CD8-positive, alpha-beta memory T cell (primary cell): ENCODE data around the gene CFAP73. TPM values are rescaled to one million over a fixed set of nuclear protein-coding genes. Genes with fewer than 3 reads are reported as not detected.

Experiments used
- CTCF ChIA-PET: fragments of 350-600 bp; sonication (Branson Sonifier 250); formaldehyde crosslinking; loops from one replicate; lab custom pipeline; 2021; ENCODE audit warnings: antibody characterized with exemption; lab: Charles Lee
- POLR2A ChIA-PET: fragments of 350-600 bp; sonication (Branson Sonifier 250); formaldehyde crosslinking; loops from one replicate; lab custom pipeline; 2021; ENCODE audit warnings: antibody characterized with exemption; lab: Charles Lee
- DNase-seq, 5 donors: peaks; one replicate each; pipeline versions ENCODE4 v3.0.0 to v3.0.0-alpha.2; 2020 to 2022; ENCODE audit warnings: mixed read lengths in 1 of 5
- H3K27ac ChIP-seq: one replicate; pipeline ENCODE4 v1.7.0; 2013; ENCODE audit warnings: low read depth, mild to moderate bottlenecking, low read length, moderate library complexity
- H3K27me3 ChIP-seq: 2 replicates; pipeline ENCODE4 v1.7.0; 2013; ENCODE audit warnings: low read length, mild to moderate bottlenecking; ENCODE audit not compliant: insufficient read depth, poor library complexity, severe bottlenecking
- H3K36me3 ChIP-seq: 2 replicates; pipeline ENCODE4 v1.7.0; 2013; ENCODE audit warnings: mild to moderate bottlenecking, low read length, moderate library complexity; ENCODE audit not compliant: insufficient read depth
- H3K4me1 ChIP-seq: 2 replicates; pipeline ENCODE4 v1.7.0; 2013; ENCODE audit warnings: mild to moderate bottlenecking, low read length, moderate library complexity; ENCODE audit not compliant: insufficient read depth
- H3K4me3 ChIP-seq: 2 replicates; pipeline ENCODE4 v1.7.0; 2013; ENCODE audit warnings: mild to moderate bottlenecking, low read length
- H3K9me3 ChIP-seq: 2 replicates; pipeline ENCODE4 v1.7.0; 2013; ENCODE audit warnings: mild to moderate bottlenecking, low read length
- H3K27ac Mint-ChIP-seq, 8 donors: one replicate each; pipeline ENCODE4 v1.8.0; 2020 to 2021; ENCODE audit warnings: mixed read lengths in 8 of 8, mild to moderate bottlenecking in 6 of 8, inconsistent platforms in 3 of 8, moderate library complexity in 3 of 8
- H3K27me3 Mint-ChIP-seq, 2 donors: one replicate each; pipeline ENCODE4 v1.8.0; 2020 to 2021; ENCODE audit warnings: mixed read lengths in 2 of 2, mild to moderate bottlenecking in 1 of 2, moderate library complexity in 1 of 2
- H3K36me3 Mint-ChIP-seq, 3 donors: one replicate each; pipeline ENCODE4 v1.8.0; 2020 to 2021; ENCODE audit warnings: mixed read lengths in 3 of 3, inconsistent platforms in 1 of 3, mild to moderate bottlenecking in 1 of 3
- H3K4me1 Mint-ChIP-seq, 3 donors: one replicate each; pipeline ENCODE4 v1.8.0; 2020 to 2021; ENCODE audit warnings: mixed read lengths in 3 of 3, inconsistent platforms in 1 of 3, mild to moderate bottlenecking in 1 of 3
- H3K4me3 Mint-ChIP-seq, 7 donors: one replicate each; pipeline ENCODE4 v1.8.0; 2020 to 2021; ENCODE audit warnings: mixed read lengths in 7 of 7, mild to moderate bottlenecking in 6 of 7, moderate library complexity in 4 of 7, inconsistent platforms in 2 of 7
- H3K9me3 Mint-ChIP-seq, 5 donors: one replicate each; pipeline ENCODE4 v1.8.0; 2020 to 2022; ENCODE audit warnings: mixed read lengths in 5 of 5, mild to moderate bottlenecking in 3 of 5, moderate library complexity in 2 of 5, inconsistent platforms in 1 of 5
- polyA plus RNA-seq: library from polyadenylated mRNA; unstranded; fragments of 300-500 nt; fragmentation: Illumina TruSeq; gene quantifications from one replicate; pipeline ENCODE4 v1.2.3, GENCODE V29; 2021
- total RNA-seq, 2 experiments: library from RNA; stranded (reverse); gene quantifications; one replicate each; pipeline ENCODE4 v1.2.3, GENCODE V29; 2021

The CFAP73 gene
- total and polyA plus RNA-seq, 3 experiments from 2014 or later, result 0.16 to 0.33 TPM; not detected in 1

DNA sequence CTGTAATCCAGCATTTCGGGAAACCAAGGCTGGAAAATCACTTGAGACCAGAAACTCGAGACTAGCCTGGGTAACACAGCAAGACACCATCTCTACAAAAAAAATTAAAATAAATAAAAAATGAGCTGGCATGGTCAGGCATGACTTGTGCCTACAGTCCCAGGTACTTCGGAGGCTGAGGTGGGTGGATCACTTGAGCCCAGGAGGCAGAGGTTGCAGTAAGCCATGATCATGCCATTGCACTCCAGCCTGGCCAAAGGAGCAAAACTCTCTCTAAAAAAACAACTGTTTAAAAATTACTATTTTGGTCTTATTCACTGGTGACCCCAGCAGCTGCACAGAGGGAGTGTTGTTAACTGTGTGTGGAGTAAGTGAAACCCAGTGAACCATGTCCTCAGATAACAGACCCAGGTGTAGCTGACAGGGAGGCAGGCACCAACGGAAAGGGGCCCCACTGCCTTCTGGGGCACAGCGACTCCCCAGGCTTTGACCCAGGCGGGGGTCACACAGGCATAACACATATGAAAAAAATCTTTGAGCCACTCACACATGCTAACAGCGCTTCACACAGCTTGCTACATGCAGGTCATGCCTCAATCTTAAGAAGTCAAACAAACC lies 23.7 kb downstream of the CFAP73 start:
- H3K4me1 ChIP-seq, result no peaks in the 10 kb centered on the region
- no peak overlapping the region for H3K27ac ChIP-seq
- peaks cover 70% of the 10 kb centered on the region for H3K36me3 ChIP-seq
- no peak overlapping the region for H3K4me3 Mint-ChIP-seq
- peak overlapping the region in 1 of 8 donors; percentile 32 for H3K27ac Mint-ChIP-seq
- ChIA-PET POLR2A (no interaction called here), CTCF (interaction anchor here (1.3 to 4.1 kb wide), 10 partner anchors 8 to 180 kb away, joined by 3 to 27 read pairs (median 13); partner anchors contain the start of genes DDX54 and RITA1)
- H3K4me1 Mint-ChIP-seq, result peaks cover 4 to 6% (median 5%) of the 10 kb centered on the region in 3 donors
- H3K9me3 Mint-ChIP-seq, result no peaks in the 10 kb centered on the region
- H3K9me3 ChIP-seq, result no peaks in the 10 kb centered on the region
- H3K36me3 Mint-ChIP-seq, result peaks cover 32 to 88% (median 36%) of the 10 kb centered on the region in 3 donors
- no peaks in the 10 kb centered on the region for H3K27me3 Mint-ChIP-seq
- no peaks in the 10 kb centered on the region for H3K27me3 ChIP-seq
- no peak overlapping the region for H3K4me3 ChIP-seq
- no peak for DNase-seq

DNA sequence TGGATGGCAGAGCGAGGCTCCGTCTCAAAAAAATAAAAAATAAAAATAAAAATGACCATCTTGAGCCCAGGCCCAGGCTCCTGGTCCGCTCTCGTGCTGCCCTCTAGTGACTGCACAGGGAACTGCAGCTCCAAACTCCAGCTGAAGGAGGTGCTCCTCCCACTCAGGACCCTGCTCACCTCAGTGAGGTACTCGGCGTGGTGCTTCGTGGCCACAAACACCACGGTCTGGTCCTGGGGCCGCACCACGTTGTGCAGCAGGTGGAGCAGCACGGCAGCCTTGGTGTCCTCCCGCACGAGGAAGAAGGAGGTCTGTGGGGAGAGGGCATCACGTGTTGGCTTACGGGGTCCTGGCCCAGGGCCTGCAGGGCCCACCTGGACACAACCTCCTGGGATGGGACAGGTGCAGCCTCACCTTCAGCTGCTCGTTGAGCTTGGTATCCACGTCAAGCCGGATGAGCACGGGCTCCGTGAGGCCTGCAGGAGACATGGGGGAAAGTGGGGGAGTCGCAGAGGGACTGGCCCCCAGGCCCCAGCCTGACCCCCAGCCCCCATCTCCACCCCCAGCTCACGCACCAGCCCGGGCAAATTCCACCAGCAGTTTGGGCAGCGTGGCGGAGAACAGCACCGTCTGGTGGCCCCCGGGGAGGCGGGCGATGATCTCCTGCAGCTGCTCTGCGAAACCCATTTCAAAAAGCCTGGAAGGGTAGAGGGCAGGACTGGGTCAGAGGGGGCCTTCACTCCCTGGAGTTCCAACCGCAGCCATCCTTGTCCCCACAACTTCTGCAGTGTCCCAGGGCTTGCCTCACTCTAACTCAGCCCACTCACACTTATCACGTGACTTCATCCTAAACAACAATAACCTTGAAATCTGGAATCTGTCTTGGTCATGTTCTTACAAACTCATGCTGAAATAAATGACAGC lies 25.2 kb downstream of the CFAP73 start:
- no peaks in the 10 kb centered on the region for H3K4me1 ChIP-seq
- H3K36me3 ChIP-seq, result peaks cover 78% of the 10 kb centered on the region
- DNase-seq, result peak; percentile 56 to 81 (median 68)
- H3K27ac ChIP-seq, result no peak overlapping the region
- H3K27ac Mint-ChIP-seq, result peak overlapping the region in 4 of 8 donors; percentile 6 to 84 (median 66)
- peaks cover 4 to 6% (median 5%) of the 10 kb centered on the region in 3 donors for H3K4me1 Mint-ChIP-seq
- no peak overlapping the region for H3K4me3 ChIP-seq
- no peaks in the 10 kb centered on the region for H3K9me3 ChIP-seq
- no peaks in the 10 kb centered on the region for H3K27me3 ChIP-seq
- ChIA-PET CTCF (interaction anchor here (0.7 to 4.1 kb wide), 21 partner anchors 9 to 274 kb away, joined by 3 to 27 read pairs (median 5); partner anchors contain the start of genes CFAP73, DDX54, OAS2 and RITA1), POLR2A (no interaction called here)
- no peak overlapping the region for H3K4me3 Mint-ChIP-seq
- peaks cover 31 to 88% (median 36%) of the 10 kb centered on the region in 3 donors for H3K36me3 Mint-ChIP-seq
- no peaks in the 10 kb centered on the region for H3K27me3 Mint-ChIP-seq
- H3K9me3 Mint-ChIP-seq, result no peaks in the 10 kb centered on the region

DNA sequence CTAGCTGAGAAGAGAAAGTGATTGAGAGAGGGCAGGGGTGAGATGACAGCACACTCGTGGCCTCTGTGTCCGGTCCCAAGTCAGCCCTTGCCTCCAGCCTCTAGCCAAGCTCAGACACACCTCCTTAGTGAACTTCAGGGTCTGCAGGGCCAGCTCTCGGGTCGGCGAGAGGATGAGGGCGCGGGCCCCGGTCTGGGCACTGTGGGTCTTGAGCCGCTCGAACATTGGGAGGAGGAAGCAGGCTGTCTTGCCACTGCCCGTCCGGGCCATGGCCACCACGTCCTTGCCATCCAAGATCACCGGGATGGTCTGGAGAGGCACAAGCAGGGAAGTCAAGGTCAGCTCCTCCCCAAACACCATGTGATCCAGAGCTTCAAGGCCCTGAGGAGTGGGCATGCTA lies 29.5 kb downstream of the CFAP73 start:
- Histone ChIP-seq H3K27ac (no peak overlapping the region), H3K27me3 (no peaks in the 10 kb centered on the region), H3K36me3 (peaks cover 52% of the 10 kb centered on the region), H3K4me1 (peaks cover 11% of the 10 kb centered on the region), H3K4me3 (no peak overlapping the region), H3K9me3 (no peaks in the 10 kb centered on the region)
- Mint-ChIP-seq H3K27me3 (no peaks in the 10 kb centered on the region), H3K9me3 (no peaks in the 10 kb centered on the region), H3K36me3 (peaks cover 16 to 76% (median 21%) of the 10 kb centered on the region in 3 donors), H3K4me1 (peaks cover 14 to 28% (median 22%) of the 10 kb centered on the region in 3 donors), H3K27ac (peak overlapping the region in 1 of 8 donors; percentile 86), H3K4me3 (no peak overlapping the region)
- ChIA-PET CTCF (interaction anchor here (0.6 to 1.3 kb wide), 4 partner anchors 25 to 156 kb away, joined by 3 to 6 read pairs (median 4); partner anchors contain the start of genes SLC8B1 and TPCN1), POLR2A (no interaction called here)
- no peak for DNase-seq

DNA sequence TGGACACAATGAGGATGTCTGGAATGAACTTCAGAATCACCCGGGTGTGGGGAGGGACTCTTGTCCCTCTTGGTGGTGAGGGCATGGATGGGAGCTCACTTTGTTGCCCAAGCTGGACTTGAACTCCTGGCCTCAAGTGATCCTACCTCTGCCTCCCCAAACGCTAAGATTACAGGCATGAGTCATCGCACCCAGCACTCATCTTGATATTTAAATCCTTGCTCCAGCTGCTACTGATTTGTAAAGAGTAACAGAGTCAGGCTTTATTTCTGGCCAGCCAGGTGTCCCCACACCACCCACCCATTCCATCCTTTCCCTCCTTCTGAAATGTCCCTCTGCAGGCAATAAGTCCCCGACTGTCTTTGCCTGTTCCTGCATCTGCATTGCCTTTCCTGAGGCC lies 30.8 kb downstream of the CFAP73 start:
- H3K27ac ChIP-seq, result no peak overlapping the region
- H3K9me3 ChIP-seq, result no peaks in the 10 kb centered on the region
- Mint-ChIP-seq H3K27me3 (no peaks in the 10 kb centered on the region), H3K36me3 (peaks cover 12 to 71% (median 15%) of the 10 kb centered on the region in 3 donors), H3K9me3 (no peaks in the 10 kb centered on the region), H3K4me3 (peak overlapping the region in 1 of 7 donors; percentile 56), H3K27ac (peak overlapping the region in 1 of 8 donors; percentile 95), H3K4me1 (peaks cover 16 to 31% (median 27%) of the 10 kb centered on the region in 3 donors)
- CTCF ChIA-PET, result interaction anchor here (2.0 kb wide), 1 partner anchor 131 kb away, joined by 6 read pairs; no protein-coding TSS in a partner anchor
- DNase-seq, result no peak
- H3K27me3 ChIP-seq, result no peaks in the 10 kb centered on the region
- no peak overlapping the region for H3K4me3 ChIP-seq
- POLR2A ChIA-PET, result no interaction called here
- peaks cover 16% of the 10 kb centered on the region for H3K4me1 ChIP-seq
- peaks cover 45% of the 10 kb centered on the region for H3K36me3 ChIP-seq

DNA sequence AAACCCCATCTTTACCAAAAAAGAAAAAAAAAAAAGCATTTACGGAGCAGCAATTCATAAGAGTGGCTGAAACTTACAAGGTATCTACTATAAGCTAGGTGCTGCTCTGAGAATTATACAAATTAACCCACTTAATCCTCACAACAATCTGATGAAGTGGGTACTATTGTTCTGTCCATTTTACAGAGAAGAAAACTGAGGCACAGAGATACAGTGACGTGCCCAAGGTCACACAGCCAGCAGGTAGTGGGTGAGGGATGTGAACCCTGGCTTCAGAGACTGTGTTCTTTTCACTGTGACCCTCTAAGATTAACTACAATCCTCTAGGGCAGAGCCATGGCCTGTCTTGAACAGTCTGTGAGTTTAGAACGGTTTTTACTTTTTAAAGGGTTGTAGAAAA lies 32.5 kb downstream of the CFAP73 start:
- H3K36me3 Mint-ChIP-seq, result peaks cover 11 to 64% (median 11%) of the 10 kb centered on the region in 3 donors

DNA sequence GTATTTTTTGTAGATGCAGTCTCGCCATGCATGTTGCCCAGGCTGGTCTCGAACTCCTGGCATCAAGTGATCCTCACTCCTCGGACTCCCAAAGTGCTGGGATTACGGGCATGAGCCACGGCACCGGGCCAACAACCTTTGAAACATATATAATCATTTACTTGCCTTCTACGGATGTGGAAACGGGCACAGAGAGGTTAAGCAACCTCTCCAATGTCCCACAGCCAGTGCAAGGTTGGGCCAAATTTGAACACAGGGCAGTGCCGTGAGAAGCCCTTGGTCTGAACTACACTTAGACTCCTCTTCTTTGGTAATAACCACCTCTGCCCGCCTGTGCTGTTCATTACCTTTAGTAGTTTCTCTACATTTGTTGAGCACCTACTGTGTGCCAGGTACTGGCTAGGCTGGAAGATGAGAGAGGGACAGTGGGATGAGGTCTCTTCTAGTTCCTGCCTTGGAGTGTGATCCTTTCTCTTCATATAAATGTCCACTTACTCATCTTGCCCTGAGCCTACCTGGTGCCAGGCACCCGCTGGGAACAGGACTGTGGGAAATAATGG lies 33.6 kb downstream of the CFAP73 start:
- ChIA-PET POLR2A (no interaction called here), CTCF (interaction anchor here (4.0 kb wide), 1 partner anchor 9 kb away, joined by 27 read pairs; no protein-coding TSS in a partner anchor)
- H3K36me3 ChIP-seq, result peaks cover 28% of the 10 kb centered on the region
- Mint-ChIP-seq H3K27me3 (no peaks in the 10 kb centered on the region), H3K36me3 (peaks cover 2 to 57% (median 4%) of the 10 kb centered on the region in 3 donors), H3K27ac (peak overlapping the region in 6 of 8 donors; percentile 27 to 98 (median 56)), H3K4me1 (peaks cover 28 to 51% (median 45%) of the 10 kb centered on the region in 3 donors), H3K4me3 (peak overlapping the region; percentile 28 to 100 (median 48)), H3K9me3 (no peaks in the 10 kb centered on the region)
- no peaks in the 10 kb centered on the region for H3K9me3 ChIP-seq
- H3K27ac ChIP-seq, result no peak overlapping the region
- no peaks in the 10 kb centered on the region for H3K27me3 ChIP-seq
- no peak for DNase-seq
- no peak overlapping the region for H3K4me3 ChIP-seq
- peaks cover 31% of the 10 kb centered on the region for H3K4me1 ChIP-seq

More for the DNA sequence above, 32.5 kb downstream of the CFAP73 start:
- Mint-ChIP-seq H3K27me3 (no peaks in the 10 kb centered on the region), H3K4me3 (peak overlapping the region in 1 of 7 donors; percentile 44), H3K27ac (peak overlapping the region in 2 of 8 donors; percentile 34 to 81), H3K4me1 (peaks cover 26 to 41% (median 37%) of the 10 kb centered on the region in 3 donors), H3K9me3 (no peaks in the 10 kb centered on the region)
- Histone ChIP-seq H3K27ac (no peak overlapping the region), H3K27me3 (no peaks in the 10 kb centered on the region), H3K4me1 (peaks cover 27% of the 10 kb centered on the region), H3K4me3 (no peak overlapping the region), H3K9me3 (no peaks in the 10 kb centered on the region), H3K36me3 (peaks cover 40% of the 10 kb centered on the region)
- DNase-seq, result no peak
- POLR2A ChIA-PET, result interaction anchor here (0.7 kb wide), 1 partner anchor 21 kb away, joined by 3 read pairs; no protein-coding TSS in a partner anchor
- CTCF ChIA-PET, result interaction anchor here (1.5 kb wide), 1 partner anchor 40 kb away, joined by 3 read pairs; no protein-coding TSS in a partner anchor
